Activated T-cell treated with anti-CD3 and anti-CD28 coated beads for 1 hour (primary cell): ENCODE data around the gene S1PR4.
"Not testable (repeated sequence)": the region's sequence is repeated elsewhere in the genome, so short reads cannot be mapped to it uniquely, and the experiment has no call there.

Experiments
- DNase-seq: peaks from one replicate; pipeline ENCODE4 v3.0.0-alpha.2; 2020; ENCODE audit warnings: low read depth

S1PR4 gene

GRCh38 chr19:3220576-3220975 is 42.0 kb downstream of the S1PR4 start:
- DNase-seq: no peak

- not testable (repeated sequence) for DNase-seq
These were observed 43.0 kb downstream of the S1PR4 start for GRCh38 chr19:3221576-3221975.

GRCh38 chr19:3222709-3223108 is 44.1 kb downstream of the S1PR4 start:
- DNase-seq: no peak

- peak; percentile 53 for DNase-seq
These were observed 46.0 kb downstream of the S1PR4 start, which contains the start of gene CELF5 for GRCh38 chr19:3224346-3225168. TSS of gene CELF5 (plus strand) at chr19:3224661. CDS start at chr19:3224740, 79 bp downstream.

- no peak for DNase-seq
These were observed 46.6 kb downstream of the S1PR4 start for GRCh38 chr19:3225169-3225485.

GRCh38 chr19:3225677-3226093 is 47.1 kb downstream of the S1PR4 start:
- no peak for DNase-seq

- DNase-seq: no peak
These were observed 48.6 kb downstream of the S1PR4 start for GRCh38 chr19:3227054-3227626.

- DNase-seq: no peak
These were observed 50.8 kb downstream of the S1PR4 start for GRCh38 chr19:3229346-3229743.
